Measurements from ENCODE around the gene FIBCD1. TPM values are rescaled to one million over a fixed set of nuclear protein-coding genes. Genes with fewer than 3 reads are reported as not detected.

FIBCD1 gene
- total RNA-seq, 1 experiment from 2014 or later: not detected

GRCh38 chr9:130975932-130976841 is 37.1 kb upstream of the FIBCD1 start:
- H3K4me2 ChIP-seq (ENCODE audit: low read depth, low read length, poor library complexity, severe bottlenecking): no peak overlapping the region
- no peak overlapping the region for H3K4me3 ChIP-seq (ENCODE audit: low read length)
- 0 out of 2 replicates have a peak, but pooled peaks cover 3% of the 10 kb centered on the region for H3K27me3 ChIP-seq (ENCODE audit: low read length)
- no peak overlapping the region for H2AFZ ChIP-seq (ENCODE audit: low read length)
- no peak overlapping the region for H3K27ac ChIP-seq (ENCODE audit: low read length)
- no peak overlapping the region for H3K9ac ChIP-seq (ENCODE audit: low read length)
- H4K20me1 ChIP-seq (ENCODE audit: insufficient read depth, low read depth, low read length): no peaks in the 10 kb centered on the region
- no peaks in the 10 kb centered on the region for H3K4me1 ChIP-seq (ENCODE audit: low read length)
- H3K36me3 ChIP-seq (ENCODE audit: insufficient read depth, low read length): no peaks in the 10 kb centered on the region
- H3K9me2 ChIP-seq (replicated peaks; ENCODE audit: insufficient read depth, low read length): no peaks in the 10 kb centered on the region
- no peaks in the 10 kb centered on the region for H3K9me3 ChIP-seq (ENCODE audit: low read length)
- H3K79me2 ChIP-seq (ENCODE audit: low read length): no peaks in the 10 kb centered on the region
- no peak for DNase-seq

GRCh38 chr9:130975156-130975555 is 36.1 kb upstream of the FIBCD1 start:
- no peak for DNase-seq
- Histone ChIP-seq H3K9me3 (ENCODE audit: low read length) (no peaks in the 10 kb centered on the region), H3K9me2 (replicated peaks; ENCODE audit: insufficient read depth, low read length) (no peaks in the 10 kb centered on the region), H3K27ac (ENCODE audit: low read length) (no peak overlapping the region), H3K9ac (ENCODE audit: low read length) (no peak overlapping the region), H4K20me1 (ENCODE audit: insufficient read depth, low read depth, low read length) (no peaks in the 10 kb centered on the region), H3K27me3 (ENCODE audit: low read length) (0 out of 2 replicates have a peak, but pooled peaks cover 3% of the 10 kb centered on the region), H3K4me2 (ENCODE audit: low read depth, low read length, poor library complexity, severe bottlenecking) (no peak overlapping the region), H3K79me2 (ENCODE audit: low read length) (no peaks in the 10 kb centered on the region), H3K4me1 (ENCODE audit: low read length) (no peaks in the 10 kb centered on the region), H2AFZ (ENCODE audit: low read length) (no peak overlapping the region), H3K4me3 (ENCODE audit: low read length) (no peak overlapping the region), H3K36me3 (ENCODE audit: insufficient read depth, low read length) (no peaks in the 10 kb centered on the region)

- no peaks in the 10 kb centered on the region for H4K20me1 ChIP-seq (ENCODE audit: insufficient read depth, low read depth, low read length)
Observed at GRCh38 chr9:130974697-130975096, 35.6 kb upstream of the FIBCD1 start.

GRCh38 chr9:130973686-130974281 is 34.7 kb upstream of the FIBCD1 start:
- 0 out of 2 replicates have a peak, but pooled peaks cover 3% of the 10 kb centered on the region for H3K27me3 ChIP-seq (ENCODE audit: low read length)
- no peak overlapping the region for H3K4me2 ChIP-seq (ENCODE audit: low read depth, low read length, poor library complexity, severe bottlenecking)
- no peaks in the 10 kb centered on the region for H3K79me2 ChIP-seq (ENCODE audit: low read length)
- H3K9me2 ChIP-seq (replicated peaks; ENCODE audit: insufficient read depth, low read length): no peaks in the 10 kb centered on the region
- no peaks in the 10 kb centered on the region for H4K20me1 ChIP-seq (ENCODE audit: insufficient read depth, low read depth, low read length)
- no peak overlapping the region for H2AFZ ChIP-seq (ENCODE audit: low read length)
- H3K9ac ChIP-seq (ENCODE audit: low read length): no peak overlapping the region
- no peak overlapping the region for H3K4me3 ChIP-seq (ENCODE audit: low read length)
- H3K36me3 ChIP-seq (ENCODE audit: insufficient read depth, low read length): no peaks in the 10 kb centered on the region
- no peak for DNase-seq
- H3K27ac ChIP-seq (ENCODE audit: low read length): no peak overlapping the region
- no peaks in the 10 kb centered on the region for H3K4me1 ChIP-seq (ENCODE audit: low read length)
- no peaks in the 10 kb centered on the region for H3K9me3 ChIP-seq (ENCODE audit: low read length)

More at GRCh38 chr9:130974697-130975096, 35.6 kb upstream of the FIBCD1 start:
- Histone ChIP-seq H3K79me2 (ENCODE audit: low read length) (no peaks in the 10 kb centered on the region), H3K9me2 (replicated peaks; ENCODE audit: insufficient read depth, low read length) (no peaks in the 10 kb centered on the region), H2AFZ (ENCODE audit: low read length) (no peak overlapping the region), H3K9me3 (ENCODE audit: low read length) (no peaks in the 10 kb centered on the region), H3K27me3 (ENCODE audit: low read length) (0 out of 2 replicates have a peak, but pooled peaks cover 3% of the 10 kb centered on the region), H3K36me3 (ENCODE audit: insufficient read depth, low read length) (no peaks in the 10 kb centered on the region), H3K27ac (ENCODE audit: low read length) (no peak overlapping the region), H3K9ac (ENCODE audit: low read length) (no peak overlapping the region), H3K4me3 (ENCODE audit: low read length) (no peak overlapping the region), H3K4me1 (ENCODE audit: low read length) (no peaks in the 10 kb centered on the region), H3K4me2 (ENCODE audit: low read depth, low read length, poor library complexity, severe bottlenecking) (no peak overlapping the region)
- DNase-seq: no peak

- H3K9ac ChIP-seq (ENCODE audit: low read length): no peak overlapping the region
- H2AFZ ChIP-seq (ENCODE audit: low read length): no peak overlapping the region
- H3K36me3 ChIP-seq (ENCODE audit: insufficient read depth, low read length): no peaks in the 10 kb centered on the region
- no peaks in the 10 kb centered on the region for H4K20me1 ChIP-seq (ENCODE audit: insufficient read depth, low read depth, low read length)
- 0 out of 2 replicates have a peak, but pooled peaks cover 3% of the 10 kb centered on the region for H3K27me3 ChIP-seq (ENCODE audit: low read length)
- H3K4me2 ChIP-seq (ENCODE audit: low read depth, low read length, poor library complexity, severe bottlenecking): no peak overlapping the region
- no peak overlapping the region for H3K27ac ChIP-seq (ENCODE audit: low read length)
- H3K9me3 ChIP-seq (ENCODE audit: low read length): no peaks in the 10 kb centered on the region
- no peak overlapping the region for H3K4me3 ChIP-seq (ENCODE audit: low read length)
- H3K4me1 ChIP-seq (ENCODE audit: low read length): no peaks in the 10 kb centered on the region
- no peaks in the 10 kb centered on the region for H3K79me2 ChIP-seq (ENCODE audit: low read length)
- no peaks in the 10 kb centered on the region for H3K9me2 ChIP-seq (replicated peaks; ENCODE audit: insufficient read depth, low read length)
- no peak for DNase-seq
Observed at GRCh38 chr9:130972957-130973685, 34.1 kb upstream of the FIBCD1 start.

GRCh38 chr9:130972277-130972956 is 33.4 kb upstream of the FIBCD1 start:
- no peaks in the 10 kb centered on the region for H3K9me2 ChIP-seq (replicated peaks; ENCODE audit: insufficient read depth, low read length)
- H4K20me1 ChIP-seq (ENCODE audit: insufficient read depth, low read depth, low read length): no peaks in the 10 kb centered on the region

GRCh38 chr9:130971294-130971849 is 32.3 kb upstream of the FIBCD1 start:
- Histone ChIP-seq H3K27ac (ENCODE audit: low read length) (no peak overlapping the region), H3K9me2 (replicated peaks; ENCODE audit: insufficient read depth, low read length) (no peaks in the 10 kb centered on the region), H3K79me2 (ENCODE audit: low read length) (no peaks in the 10 kb centered on the region), H3K36me3 (ENCODE audit: insufficient read depth, low read length) (no peaks in the 10 kb centered on the region), H4K20me1 (ENCODE audit: insufficient read depth, low read depth, low read length) (no peaks in the 10 kb centered on the region), H3K27me3 (ENCODE audit: low read length) (0 out of 2 replicates have a peak, but pooled peaks cover 3% of the 10 kb centered on the region), H3K9me3 (ENCODE audit: low read length) (no peaks in the 10 kb centered on the region), H3K4me3 (ENCODE audit: low read length) (no peak overlapping the region), H3K4me1 (ENCODE audit: low read length) (no peaks in the 10 kb centered on the region), H2AFZ (ENCODE audit: low read length) (no peak overlapping the region), H3K4me2 (ENCODE audit: low read depth, low read length, poor library complexity, severe bottlenecking) (no peak overlapping the region), H3K9ac (ENCODE audit: low read length) (no peak overlapping the region)
- no peak for DNase-seq

More at GRCh38 chr9:130972277-130972956, 33.4 kb upstream of the FIBCD1 start:
- 0 out of 2 replicates have a peak, but pooled peaks cover 3% of the 10 kb centered on the region for H3K27me3 ChIP-seq (ENCODE audit: low read length)
- H3K36me3 ChIP-seq (ENCODE audit: insufficient read depth, low read length): no peaks in the 10 kb centered on the region
- H2AFZ ChIP-seq (ENCODE audit: low read length): no peak overlapping the region
- no peaks in the 10 kb centered on the region for H3K9me3 ChIP-seq (ENCODE audit: low read length)
- H3K4me3 ChIP-seq (ENCODE audit: low read length): no peak overlapping the region
- H3K4me1 ChIP-seq (ENCODE audit: low read length): no peaks in the 10 kb centered on the region
- H3K4me2 ChIP-seq (ENCODE audit: low read depth, low read length, poor library complexity, severe bottlenecking): no peak overlapping the region
- H3K9ac ChIP-seq (ENCODE audit: low read length): no peak overlapping the region
- no peaks in the 10 kb centered on the region for H3K79me2 ChIP-seq (ENCODE audit: low read length)
- DNase-seq: no peak
- no peak overlapping the region for H3K27ac ChIP-seq (ENCODE audit: low read length)

All from Karpas-422 (cell line).